CD14-positive monocyte (primary cell): ENCODE data around the gene OR4X1. TPM values are rescaled to one million over a fixed set of nuclear protein-coding genes. Genes with fewer than 3 reads are reported as not detected.

Experiments
- DNase-seq, 3 donors: peaks; one replicate each; pipeline ENCODE4 v3.0.0-alpha.2; 2011 to 2022
- H2AFZ ChIP-seq: 2 replicates; pipeline ENCODE4 v1.6.0; 2012; ENCODE audit warnings: mild to moderate bottlenecking, low read depth, low read length, inconsistent platforms; ENCODE audit not compliant: insufficient read depth, poor library complexity, severe bottlenecking
- H3K27ac ChIP-seq, 2 donors: 1 replicate in 1 of 2; 2 replicates in 1 of 2; pipeline ENCODE4 v1.5.1; 2012 to 2013; ENCODE audit warnings: low read length in 2 of 2, control low read depth in 1 of 2, inconsistent platforms in 1 of 2, low read depth in 1 of 2, mild to moderate bottlenecking in 1 of 2
- H3K27me3 ChIP-seq, 2 donors: one replicate each; pipeline versions ENCODE4 v1.6.0 to v1.6.1; 2011 to 2013; ENCODE audit warnings: low read length in 2 of 2; ENCODE audit not compliant: control insufficient read depth in 2 of 2, insufficient read depth in 2 of 2
- H3K36me3 ChIP-seq, 2 donors: replicated peaks in 1 of 2; 1 replicate in 1 of 2; 2 replicates in 1 of 2; pipeline versions ENCODE4 v1.5.1 to v1.6.1; 2012 to 2013; ENCODE audit warnings: low read length in 2 of 2, control low read depth in 1 of 2, inconsistent platforms in 1 of 2, mild to moderate bottlenecking in 1 of 2; ENCODE audit not compliant: insufficient read depth in 2 of 2, control insufficient read depth in 1 of 2
- H3K4me1 ChIP-seq, 2 donors: 1 replicate in 1 of 2; 2 replicates in 1 of 2; pipeline versions ENCODE4 v1.5.1 to v1.6.1; 2012 to 2013; ENCODE audit warnings: low read length in 2 of 2, control low read depth in 1 of 2, inconsistent platforms in 1 of 2, mild to moderate bottlenecking in 1 of 2, moderate library complexity in 1 of 2; ENCODE audit not compliant: insufficient read depth in 2 of 2, control insufficient read depth in 1 of 2
- H3K4me2 ChIP-seq: replicated peaks from 2 replicates; pipeline ENCODE3; 2012; ENCODE audit warnings: low read length, moderate library complexity, mild to moderate bottlenecking; ENCODE audit not compliant: poor library complexity, severe bottlenecking; ENCODE audit errors: extremely low read depth
- H3K4me3 ChIP-seq, 3 experiments: fragments of 200-600 bp in 1 of 3; sonication (generic) in 1 of 3; replicated peaks in 1 of 3; 1 replicate in 2 of 3; 2 replicates in 1 of 3; pipeline ENCODE4 v1.5.1; 2011 to 2013; ENCODE audit warnings: low read length in 3 of 3, mild to moderate bottlenecking in 3 of 3, control low read depth in 2 of 3, low read depth in 2 of 3, inconsistent platforms in 1 of 3, moderate library complexity in 1 of 3
- H3K79me2 ChIP-seq: 2 replicates; pipeline ENCODE4 v1.6.0; 2012; ENCODE audit warnings: mild to moderate bottlenecking, control low read depth, inconsistent platforms, low read length, moderate library complexity; ENCODE audit not compliant: insufficient read depth
- H3K9ac ChIP-seq: 2 replicates; pipeline ENCODE4 v1.6.0; 2017; ENCODE audit warnings: low read length, mild to moderate bottlenecking; ENCODE audit not compliant: insufficient read depth, poor library complexity, severe bottlenecking
- H3K9me3 ChIP-seq, 2 donors: replicated peaks in 1 of 2; 1 replicate in 1 of 2; 2 replicates in 1 of 2; pipeline versions ENCODE4 v1.5.1 to v1.6.1; 2012 to 2013; ENCODE audit warnings: low read length in 2 of 2, control low read depth in 1 of 2; ENCODE audit not compliant: control insufficient read depth in 1 of 2, insufficient read depth in 1 of 2
- H4K20me1 ChIP-seq: 2 replicates; pipeline ENCODE4 v1.6.0; 2012; ENCODE audit warnings: mild to moderate bottlenecking, low read length, control low read depth, moderate library complexity; ENCODE audit not compliant: insufficient read depth
- H3K27ac Mint-ChIP-seq, 7 donors: one replicate each; pipeline ENCODE4 v1.8.0; 2020; ENCODE audit warnings: mild to moderate bottlenecking in 7 of 7, mixed read lengths in 7 of 7, moderate library complexity in 6 of 7, inconsistent platforms in 2 of 7
- H3K27me3 Mint-ChIP-seq, 3 donors: one replicate each; pipeline ENCODE4 v1.8.0; 2021 to 2022; ENCODE audit warnings: low read depth in 3 of 3, mild to moderate bottlenecking in 3 of 3, mixed read lengths in 3 of 3, moderate library complexity in 3 of 3, inconsistent platforms in 1 of 3
- H3K36me3 Mint-ChIP-seq, 2 donors: one replicate each; pipeline ENCODE4 v1.8.0; 2020; ENCODE audit warnings: mixed read lengths in 2 of 2, inconsistent platforms in 1 of 2, mild to moderate bottlenecking in 1 of 2
- H3K4me1 Mint-ChIP-seq: one replicate; pipeline ENCODE4 v1.8.0; 2020; ENCODE audit warnings: mild to moderate bottlenecking, mixed read lengths
- H3K4me3 Mint-ChIP-seq, 2 donors: one replicate each; pipeline ENCODE4 v1.8.0; 2020; ENCODE audit warnings: mild to moderate bottlenecking in 2 of 2, mixed read lengths in 2 of 2, moderate library complexity in 1 of 2
- H3K9me3 Mint-ChIP-seq, 7 donors: one replicate each; pipeline ENCODE4 v1.8.0; 2020 to 2022; ENCODE audit warnings: mixed read lengths in 7 of 7, mild to moderate bottlenecking in 6 of 7, moderate library complexity in 6 of 7, inconsistent platforms in 2 of 7
- CTCF ChIP-seq: fragments of 200-600 bp; IDR thresholded peaks from one replicate; pipeline ENCODE4 v1.8.0; 2022; ENCODE audit warnings: antibody characterized with exemption, mild to moderate bottlenecking
- WGBS: methylation state at CpG from one replicate; pipeline ENCODE4 v1.1.5; 2013; ENCODE audit warnings: missing lambda C conversion rate; ENCODE audit not compliant: insufficient coverage; 5-methylcytosine and 5-hydroxymethylcytosine counted together
- intact Hi-C, 2 donors: fragments of 100-400 bp; cut with micrococcal nuclease; formaldehyde crosslinking; loops; one replicate each; pipeline versions ENCODE4 v1.15.0 to v1.15.1; 2023
- polyA minus RNA-seq: library from RNA; depleted of rRNA, polyadenylated mRNA; stranded (reverse); fragments of >200 nt; gene quantifications from 2 replicates; pipeline ENCODE4 v1.2.3, GENCODE V29; 2012
- polyA plus RNA-seq, 3 donors: library from polyadenylated mRNA; depleted of rRNA in 1 of 3; unstranded in 2 of 3; stranded (reverse) in 1 of 3; fragments of 300-500 nt in 2 of 3; fragments of >200 nt in 1 of 3; fragmentation: Illumina TruSeq in 2 of 3; gene quantifications; 1 replicate in 2 of 3; 2 replicates in 1 of 3; pipeline ENCODE4 v1.2.3, GENCODE V29; 2012 to 2021
- total RNA-seq, 12 experiments: library from RNA in 1 of 12; stranded (reverse) in 1 of 12; fragments of 120-200 nt in 1 of 12; gene quantifications; one replicate each; pipeline ENCODE4 v1.2.4 and lab custom pipeline; 2013 to 2026; ENCODE audit warnings: mixed read lengths in 6 of 12, inconsistent platforms in 1 of 12

Gene OR4X1, protein sequence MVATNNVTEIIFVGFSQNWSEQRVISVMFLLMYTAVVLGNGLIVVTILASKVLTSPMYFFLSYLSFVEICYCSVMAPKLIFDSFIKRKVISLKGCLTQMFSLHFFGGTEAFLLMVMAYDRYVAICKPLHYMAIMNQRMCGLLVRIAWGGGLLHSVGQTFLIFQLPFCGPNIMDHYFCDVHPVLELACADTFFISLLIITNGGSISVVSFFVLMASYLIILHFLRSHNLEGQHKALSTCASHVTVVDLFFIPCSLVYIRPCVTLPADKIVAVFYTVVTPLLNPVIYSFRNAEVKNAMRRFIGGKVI
- not detected for total RNA-seq (2013)
- polyA plus RNA-seq (not detected), polyA minus RNA-seq (not detected in 2 replicates), total RNA-seq (lab: John Stamatoyannopoulos, UW) (0 to 0.23 (median 0) reads per million in 11 experiments)

- no peaks in the 10 kb centered on the region for H3K9me3 ChIP-seq
- H3K4me1 ChIP-seq = no peaks in the 10 kb centered on the region
- H3K36me3 Mint-ChIP-seq = no peaks in the 10 kb centered on the region
- intact Hi-C loops = no loop called here
- no peak within 1 kb of the TSS for H3K4me2 ChIP-seq
- H3K9ac ChIP-seq = no peak within 1 kb of the TSS
- H2AFZ ChIP-seq = no peak within 1 kb of the TSS
- no peak for DNase-seq
- H3K27me3 Mint-ChIP-seq = peaks cover 0 to 2% (median 0%) of the 10 kb centered on the region in 3 donors
- H3K9me3 Mint-ChIP-seq = peaks cover 0 to 6% (median 0%) of the 10 kb centered on the region in 7 donors
- no peaks in the 10 kb centered on the region for H4K20me1 ChIP-seq
- WGBS = 43% methylated on average over 1 of the region's 3 CpGs
- H3K4me3 ChIP-seq = no peak within 1 kb of the TSS
- no peaks in the 10 kb centered on the region for H3K36me3 ChIP-seq
- no peak within 1 kb of the TSS for H3K27ac Mint-ChIP-seq
- H3K79me2 ChIP-seq = no peaks in the 10 kb centered on the region
- no peak within 1 kb of the TSS for H3K27ac ChIP-seq
- TF ChIP-seq CTCF = no peak
- H3K4me3 Mint-ChIP-seq = no peak within 1 kb of the TSS
- H3K27me3 ChIP-seq = no peaks in the 10 kb centered on the region
- no peaks in the 10 kb centered on the region for H3K4me1 Mint-ChIP-seq
Measured at GRCh38 chr11:48263423-48263911, at the start of gene OR4X1. OR4X1 (plus strand) TSS chr11:48263861; CDS start chr11:48263861, 0 bp downstream.

GRCh38 chr11:48216510-48216909 lies 47.2 kb upstream of the OR4X1 start, which contains the start of gene OR4B1:
OR4B1 (plus strand) TSS chr11:48216810; CDS start chr11:48216810, 0 bp downstream.
- H3K4me1 Mint-ChIP-seq = no peaks in the 10 kb centered on the region
- Histone ChIP-seq H3K4me1 (no peaks in the 10 kb centered on the region), H3K36me3 (no peaks in the 10 kb centered on the region), H3K27me3 (no peaks in the 10 kb centered on the region), H3K4me2 (no peak within 1 kb of the TSS), H3K9ac (no peak within 1 kb of the TSS), H3K4me3 (no peak within 1 kb of the TSS), H3K79me2 (no peaks in the 10 kb centered on the region), H3K27ac (no peak within 1 kb of the TSS), H3K9me3 (no peaks in the 10 kb centered on the region), H2AFZ (no peak within 1 kb of the TSS), H4K20me1 (no peaks in the 10 kb centered on the region)
- 92% methylated on average over 2 of the region's 2 CpGs for WGBS
- TF ChIP-seq CTCF = no peak
- DNase-seq = no peak
- peaks cover 0 to 4% (median 0%) of the 10 kb centered on the region in 7 donors for H3K9me3 Mint-ChIP-seq
- intact Hi-C loops = no loop called here
- H3K27me3 Mint-ChIP-seq = peaks cover 0 to 3% (median 0%) of the 10 kb centered on the region in 3 donors
- H3K36me3 Mint-ChIP-seq = no peaks in the 10 kb centered on the region
- no peak within 1 kb of the TSS for H3K4me3 Mint-ChIP-seq
- H3K27ac Mint-ChIP-seq = no peak within 1 kb of the TSS
